AG10803 (cell line): ENCODE measurements around the gene LRRC32.

Experiments used
- DNase-seq: peaks from one replicate; pipeline ENCODE4 v3.0.0; 2010; ENCODE audit warnings: low read depth
- H3K4me3 ChIP-seq: 2 replicates; pipeline ENCODE4 v1.5.1; 2011; ENCODE audit warnings: mild to moderate bottlenecking, low read length, control low read depth
- TF ChIP-seq, protein P1 (sequence below): conservative IDR thresholded peaks from 2 replicates; pipeline ENCODE4 v1.5.1; 2011; ENCODE audit warnings: mild to moderate bottlenecking, low read length, control low read depth, inconsistent platforms

Gene LRRC32

DNA sequence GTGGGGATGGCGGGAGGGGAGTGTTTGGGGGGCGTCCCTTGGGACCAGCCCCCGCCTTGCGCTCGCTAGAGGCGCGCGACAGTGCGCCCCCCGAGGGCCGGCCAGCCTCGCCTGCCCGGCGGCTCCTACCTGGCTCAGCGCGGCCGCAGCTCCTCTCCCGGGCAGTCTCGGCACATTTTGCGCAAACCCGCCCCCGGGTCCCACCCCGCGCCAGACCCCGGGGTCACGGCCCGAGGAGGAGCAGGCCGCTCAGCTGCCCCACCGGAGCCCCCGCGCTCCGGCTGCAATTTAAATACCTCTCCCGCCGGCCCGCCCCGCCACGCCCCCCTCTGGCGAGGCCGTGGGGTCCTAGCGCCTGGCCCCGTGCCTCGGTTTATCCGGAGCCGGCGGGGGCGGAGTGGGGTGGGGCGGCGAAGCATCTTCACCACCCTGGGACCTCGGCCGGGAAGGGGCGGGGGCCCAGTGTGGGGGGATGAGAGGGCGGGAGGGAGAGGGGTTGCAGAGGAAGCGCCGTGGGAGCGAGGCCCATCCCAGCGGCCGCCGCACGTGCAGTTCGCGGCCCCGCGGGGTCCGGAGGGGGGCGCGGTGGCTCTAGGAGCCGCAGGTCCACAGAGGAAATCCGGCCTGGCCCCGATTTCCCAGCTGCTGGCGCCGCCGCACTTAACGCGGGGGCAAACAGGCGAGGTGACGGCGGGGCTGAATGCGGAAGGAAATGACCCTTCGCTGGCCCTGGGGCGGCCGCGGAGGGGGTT lies at the start of gene LRRC32:
LRRC32 (minus strand) TSS at position 263 of the 752 bp plus-strand sequence. CDS start 4,793 bp downstream, outside the sequence.
- TF ChIP-seq, protein P1, sequence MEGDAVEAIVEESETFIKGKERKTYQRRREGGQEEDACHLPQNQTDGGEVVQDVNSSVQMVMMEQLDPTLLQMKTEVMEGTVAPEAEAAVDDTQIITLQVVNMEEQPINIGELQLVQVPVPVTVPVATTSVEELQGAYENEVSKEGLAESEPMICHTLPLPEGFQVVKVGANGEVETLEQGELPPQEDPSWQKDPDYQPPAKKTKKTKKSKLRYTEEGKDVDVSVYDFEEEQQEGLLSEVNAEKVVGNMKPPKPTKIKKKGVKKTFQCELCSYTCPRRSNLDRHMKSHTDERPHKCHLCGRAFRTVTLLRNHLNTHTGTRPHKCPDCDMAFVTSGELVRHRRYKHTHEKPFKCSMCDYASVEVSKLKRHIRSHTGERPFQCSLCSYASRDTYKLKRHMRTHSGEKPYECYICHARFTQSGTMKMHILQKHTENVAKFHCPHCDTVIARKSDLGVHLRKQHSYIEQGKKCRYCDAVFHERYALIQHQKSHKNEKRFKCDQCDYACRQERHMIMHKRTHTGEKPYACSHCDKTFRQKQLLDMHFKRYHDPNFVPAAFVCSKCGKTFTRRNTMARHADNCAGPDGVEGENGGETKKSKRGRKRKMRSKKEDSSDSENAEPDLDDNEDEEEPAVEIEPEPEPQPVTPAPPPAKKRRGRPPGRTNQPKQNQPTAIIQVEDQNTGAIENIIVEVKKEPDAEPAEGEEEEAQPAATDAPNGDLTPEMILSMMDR: no peak
- peak within 1 kb of the TSS; percentile 65 for H3K4me3 ChIP-seq
- DNase-seq: no peak

DNA sequence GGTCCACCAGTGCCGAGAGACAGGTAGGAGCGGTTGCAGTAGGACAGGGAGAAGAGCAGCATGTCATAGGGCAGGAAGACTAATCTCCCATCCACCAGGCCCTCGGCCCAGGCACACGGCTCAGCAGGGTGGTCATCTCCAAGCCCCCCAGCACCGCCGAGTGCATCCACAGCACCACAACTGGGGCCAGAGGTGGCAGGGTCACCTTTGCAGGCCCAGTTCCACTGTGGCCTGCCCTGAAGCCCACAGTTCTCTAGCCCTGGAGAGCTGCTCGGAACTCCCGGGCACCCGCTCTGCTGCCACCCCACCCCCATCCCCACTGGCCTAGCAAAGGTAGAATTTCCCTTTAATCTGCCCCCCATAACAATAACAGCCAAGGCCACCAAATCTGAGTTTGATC lies 49.1 kb upstream of the LRRC32 start:
- TF ChIP-seq, protein P1: no peak
- no peak overlapping the region for H3K4me3 ChIP-seq
- DNase-seq: no peak

DNA sequence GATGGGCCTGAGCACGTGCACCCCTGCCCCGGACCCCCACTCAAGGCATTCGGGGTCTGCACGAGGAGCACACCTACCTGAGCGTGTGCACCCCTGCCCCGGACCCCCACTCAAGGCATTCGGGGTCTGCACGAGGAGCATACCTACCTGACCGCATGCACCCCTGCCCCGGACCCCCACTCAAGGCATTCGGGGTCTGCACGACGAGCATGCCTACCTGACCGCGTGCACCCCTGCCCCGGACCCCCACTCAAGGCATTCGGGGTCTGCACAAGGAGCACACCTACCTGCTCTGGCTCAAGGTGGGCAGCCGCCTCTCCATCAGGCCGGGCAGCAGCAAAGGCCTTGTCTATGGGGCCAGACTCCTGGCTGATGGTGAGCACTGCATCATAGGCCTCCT lies 48.7 kb upstream of the LRRC32 start:
- TF ChIP-seq, protein P1: no peak
- DNase-seq: no peak
- no peak overlapping the region for H3K4me3 ChIP-seq

GRCh38 chr11:76717816-76718215 lies 47.3 kb upstream of the LRRC32 start:
- TF ChIP-seq, protein P1: no peak
- no peak overlapping the region for H3K4me3 ChIP-seq
- no peak for DNase-seq

GRCh38 chr11:76717369-76717768 lies 46.8 kb upstream of the LRRC32 start:
- DNase-seq: no peak
- TF ChIP-seq, protein P1: no peak
- H3K4me3 ChIP-seq: no peak overlapping the region

DNA sequence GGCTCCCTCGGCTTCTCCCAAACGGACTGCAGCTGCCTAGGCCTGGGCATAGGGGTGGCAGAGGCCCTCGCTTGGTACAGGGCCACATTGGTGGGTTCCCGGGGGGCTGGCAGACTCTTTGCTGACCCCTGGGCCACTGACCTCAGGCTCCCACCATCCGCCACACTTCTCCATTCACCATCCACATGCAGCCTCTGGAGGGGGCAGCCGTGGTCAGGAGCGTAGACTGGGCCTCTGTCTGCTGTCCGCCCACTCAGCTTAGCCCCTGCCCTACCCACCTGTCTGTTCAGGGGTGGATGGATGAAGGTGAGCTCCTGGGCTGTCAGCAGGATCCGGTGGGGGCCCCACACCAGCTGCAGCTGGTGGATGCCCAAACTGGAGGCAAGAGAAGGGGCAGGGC lies 45.7 kb upstream of the LRRC32 start:
- TF ChIP-seq, protein P1: no peak
- no peak for DNase-seq
- no peak overlapping the region for H3K4me3 ChIP-seq

GRCh38 chr11:76714493-76714892 lies 43.9 kb upstream of the LRRC32 start:
- TF ChIP-seq, protein P1: no peak
- H3K4me3 ChIP-seq: no peak overlapping the region
- no peak for DNase-seq
